ENCODE data around the gene CACNA1A. TPM values are rescaled to one million over a fixed set of nuclear protein-coding genes. Genes with fewer than 3 reads are reported as not detected.

CACNA1A gene
- total RNA-seq, 1 donor from 2014 or later, result 1.5 TPM

- ChIA-PET CTCF (no interaction called here), POLR2A (no interaction called here)
- Mint-ChIP-seq H3K9me3 (no peaks in the 10 kb centered on the region), H3K27ac (no peak overlapping the region), H3K4me1 (no peaks in the 10 kb centered on the region), H3K36me3 (ENCODE audit: low read depth) (no peaks in the 10 kb centered on the region), H3K4me3 (no peak overlapping the region), H3K27me3 (peaks cover 12% of the 10 kb centered on the region)
- no peak for TF ChIP-seq CTCF (IDR thresholded peaks at IDR 0.05)
- DNase-seq, result no peak
- intact Hi-C loops (cut with micrococcal nuclease), result no loop called here
- ATAC-seq (ENCODE audit: low read depth), result no peak
Observed at GRCh38 chr19:13350759-13351158, 155.5 kb downstream of the CACNA1A start.

GRCh38 chr19:13350072-13350471 is 156.2 kb downstream of the CACNA1A start:
- H3K4me1 Mint-ChIP-seq, result no peaks in the 10 kb centered on the region
- ChIA-PET POLR2A (no interaction called here), CTCF (no interaction called here)
- H3K9me3 Mint-ChIP-seq, result no peaks in the 10 kb centered on the region
- ATAC-seq (ENCODE audit: low read depth), result no peak
- H3K27me3 Mint-ChIP-seq, result peaks cover 9% of the 10 kb centered on the region
- H3K36me3 Mint-ChIP-seq (ENCODE audit: low read depth), result no peaks in the 10 kb centered on the region
- intact Hi-C loops (cut with micrococcal nuclease), result no loop called here
- no peak for DNase-seq
- TF ChIP-seq CTCF (IDR thresholded peaks at IDR 0.05), result no peak
- no peak overlapping the region for H3K27ac Mint-ChIP-seq
- H3K4me3 Mint-ChIP-seq, result no peak overlapping the region

GRCh38 chr19:13347367-13347766 is 158.9 kb downstream of the CACNA1A start:
- no peak overlapping the region for H3K27ac Mint-ChIP-seq
- intact Hi-C loops (cut with micrococcal nuclease), result no loop called here
- POLR2A ChIA-PET, result no interaction called here
- peaks cover 3% of the 10 kb centered on the region for H3K9me3 Mint-ChIP-seq
- TF ChIP-seq CTCF (IDR thresholded peaks at IDR 0.05), result no peak
- no peak for ATAC-seq (ENCODE audit: low read depth)
- no peak overlapping the region for H3K4me3 Mint-ChIP-seq
- DNase-seq, result no peak
- no peaks in the 10 kb centered on the region for H3K4me1 Mint-ChIP-seq
- H3K27me3 Mint-ChIP-seq, result peaks cover 5% of the 10 kb centered on the region
- CTCF ChIA-PET, result no interaction called here
- no peaks in the 10 kb centered on the region for H3K36me3 Mint-ChIP-seq (ENCODE audit: low read depth)

- POLR2A ChIA-PET, result no interaction called here
- Mint-ChIP-seq H3K36me3 (ENCODE audit: low read depth) (no peaks in the 10 kb centered on the region), H3K27me3 (peaks cover 10% of the 10 kb centered on the region)
Observed at GRCh38 chr19:13343514-13343913, 162.8 kb downstream of the CACNA1A start.

GRCh38 chr19:13342672-13343071 is 163.6 kb downstream of the CACNA1A start:
- intact Hi-C loops (cut with micrococcal nuclease), result no loop called here
- Mint-ChIP-seq H3K9me3 (peaks cover 6% of the 10 kb centered on the region), H3K27ac (no peak overlapping the region), H3K27me3 (peaks cover 11% of the 10 kb centered on the region), H3K4me3 (no peak overlapping the region), H3K4me1 (no peaks in the 10 kb centered on the region), H3K36me3 (ENCODE audit: low read depth) (no peaks in the 10 kb centered on the region)
- no peak for ATAC-seq (ENCODE audit: low read depth)
- DNase-seq, result no peak
- no peak for TF ChIP-seq CTCF (IDR thresholded peaks at IDR 0.05)
- ChIA-PET POLR2A (no interaction called here), CTCF (no interaction called here)

More at GRCh38 chr19:13343514-13343913, 162.8 kb downstream of the CACNA1A start:
- H3K27ac Mint-ChIP-seq, result no peak overlapping the region
- ATAC-seq (ENCODE audit: low read depth) (no peak), DNase-seq (no peak)
- CTCF ChIA-PET, result no interaction called here
- no peak overlapping the region for H3K4me3 Mint-ChIP-seq
- H3K9me3 Mint-ChIP-seq, result peaks cover 6% of the 10 kb centered on the region
- no peaks in the 10 kb centered on the region for H3K4me1 Mint-ChIP-seq
- no peak for TF ChIP-seq CTCF (IDR thresholded peaks at IDR 0.05)
- intact Hi-C loops (cut with micrococcal nuclease), result no loop called here

Data from activated B cell treated with CpG ODN at 0.5 μM for 24 hours (primary cell).